Transverse colon (tissue), 3 donors: ENCODE measurements around the gene MAP3K8.
"Not testable (repeated sequence)": the region's sequence is repeated elsewhere in the genome, so short reads cannot be mapped to it uniquely, and the experiment has no call there.

ENCODE experiments used
- POLR2A ChIP-seq: fragments of 450-650 bp; IDR thresholded peaks from one replicate; pipeline ENCODE4 v1.6.1; 2016; ENCODE audit warnings: antibody characterized with exemption, mild to moderate bottlenecking, moderate library complexity
- TF ChIP-seq, protein P1 (sequence below), 5 experiments: fragments of 200-600 bp in 3 of 5; fragments of 450-650 bp in 2 of 5; sonication (generic) in 3 of 5; IDR thresholded peaks; 1 replicate in 2 of 5; 2 replicates in 3 of 5; pipeline ENCODE4 v1.5.1; 2016 to 2017; ENCODE audit warnings: antibody characterized with exemption in 5 of 5, inconsistent platforms in 3 of 5, mild to moderate bottlenecking in 2 of 5, moderate library complexity in 1 of 5

- TF ChIP-seq, protein P1, sequence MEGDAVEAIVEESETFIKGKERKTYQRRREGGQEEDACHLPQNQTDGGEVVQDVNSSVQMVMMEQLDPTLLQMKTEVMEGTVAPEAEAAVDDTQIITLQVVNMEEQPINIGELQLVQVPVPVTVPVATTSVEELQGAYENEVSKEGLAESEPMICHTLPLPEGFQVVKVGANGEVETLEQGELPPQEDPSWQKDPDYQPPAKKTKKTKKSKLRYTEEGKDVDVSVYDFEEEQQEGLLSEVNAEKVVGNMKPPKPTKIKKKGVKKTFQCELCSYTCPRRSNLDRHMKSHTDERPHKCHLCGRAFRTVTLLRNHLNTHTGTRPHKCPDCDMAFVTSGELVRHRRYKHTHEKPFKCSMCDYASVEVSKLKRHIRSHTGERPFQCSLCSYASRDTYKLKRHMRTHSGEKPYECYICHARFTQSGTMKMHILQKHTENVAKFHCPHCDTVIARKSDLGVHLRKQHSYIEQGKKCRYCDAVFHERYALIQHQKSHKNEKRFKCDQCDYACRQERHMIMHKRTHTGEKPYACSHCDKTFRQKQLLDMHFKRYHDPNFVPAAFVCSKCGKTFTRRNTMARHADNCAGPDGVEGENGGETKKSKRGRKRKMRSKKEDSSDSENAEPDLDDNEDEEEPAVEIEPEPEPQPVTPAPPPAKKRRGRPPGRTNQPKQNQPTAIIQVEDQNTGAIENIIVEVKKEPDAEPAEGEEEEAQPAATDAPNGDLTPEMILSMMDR (IDR thresholded peaks at IDR 0.05) = not testable (repeated sequence)
- TF ChIP-seq POLR2A = not testable (repeated sequence)
Observed at GRCh38 chr10:30435499-30436167, 1.6 kb downstream of the MAP3K8 start.
